Endodermal cell (in vitro differentiated cells): ENCODE measurements around the gene ARHGAP33. TPM values are rescaled to one million over a fixed set of nuclear protein-coding genes. Genes with fewer than 3 reads are reported as not detected.

Experiments used
- DNase-seq: peaks from one replicate; pipeline ENCODE4 v3.0.0-alpha.2; 2017
- H3K27ac ChIP-seq: 2 replicates; pipeline ENCODE4 v1.5.1; 2013; ENCODE audit warnings: mild to moderate bottlenecking, low read depth, low read length, moderate library complexity
- H3K27me3 ChIP-seq: 2 replicates; pipeline ENCODE4 v1.6.1; 2013; ENCODE audit warnings: mild to moderate bottlenecking, low read length, moderate library complexity; ENCODE audit not compliant: insufficient read depth, control insufficient read depth, poor library complexity, severe bottlenecking
- H3K36me3 ChIP-seq: 2 replicates; pipeline ENCODE4 v1.7.0; 2013; ENCODE audit warnings: mild to moderate bottlenecking, low read length, moderate library complexity; ENCODE audit not compliant: control insufficient read depth, insufficient read depth
- H3K4me1 ChIP-seq: one replicate; pipeline ENCODE4 v1.7.0; 2013; ENCODE audit warnings: low read length; ENCODE audit not compliant: control insufficient read depth, insufficient read depth
- H3K4me3 ChIP-seq: 2 replicates; pipeline ENCODE4 v1.5.1; 2013; ENCODE audit warnings: mild to moderate bottlenecking, low read length, moderate library complexity
- H3K9ac ChIP-seq: 2 replicates; pipeline ENCODE4 v1.6.1; 2013; ENCODE audit warnings: mild to moderate bottlenecking, low read length, moderate library complexity; ENCODE audit not compliant: poor library complexity, severe bottlenecking; ENCODE audit errors: extremely low read depth
- H3K9me3 ChIP-seq: 2 replicates; pipeline ENCODE4 v1.6.1; 2013; ENCODE audit warnings: mild to moderate bottlenecking, low read length, moderate library complexity; ENCODE audit not compliant: control insufficient read depth
- H3K27ac Mint-ChIP-seq: 2 replicates; pipeline ENCODE4 v1.8.0; 2020; ENCODE audit warnings: mixed read lengths
- H3K27me3 Mint-ChIP-seq: 2 replicates; pipeline ENCODE4 v1.8.0; 2021; ENCODE audit warnings: mild to moderate bottlenecking, mixed read lengths; ENCODE audit not compliant: insufficient read depth
- H3K36me3 Mint-ChIP-seq: 2 replicates; pipeline ENCODE4 v1.8.0; 2020; ENCODE audit warnings: low read depth, mixed read lengths
- H3K4me1 Mint-ChIP-seq: 2 replicates; pipeline ENCODE4 v1.8.0; 2020; ENCODE audit warnings: mixed read lengths
- H3K4me3 Mint-ChIP-seq: 2 replicates; pipeline ENCODE4 v1.8.0; 2020; ENCODE audit warnings: mild to moderate bottlenecking, moderate library complexity, mixed read lengths
- H3K9me3 Mint-ChIP-seq: 2 replicates; pipeline ENCODE4 v1.8.0; 2020; ENCODE audit warnings: mild to moderate bottlenecking, mixed read lengths
- WGBS, 2 experiments: methylation state at CpG; one replicate each; pipeline versions ENCODE4 v1.1.5 to v1.1.7; 2013; ENCODE audit warnings: missing lambda C conversion rate in 2 of 2, mixed read lengths in 1 of 2; ENCODE audit not compliant: insufficient coverage in 1 of 2, insufficient read length in 1 of 2; 5-methylcytosine and 5-hydroxymethylcytosine counted together
- total RNA-seq, 2 donors: library from RNA; stranded (reverse); fragmentation: NEBNext Ultra II Directional in 1 of 2; extraction: Animal tissue kit (Norgen Biotek cat#: 25700) in 1 of 2; gene quantifications; 2 replicates in 1 of 2; 3 replicates in 1 of 2; pipeline ENCODE4 v1.2.1, GENCODE V29; 2021
- TF ChIP-seq, protein P1 (sequence below): fragments of 200-600 bp; sonication (generic); conservative IDR thresholded peaks from 2 replicates; pipeline ENCODE4 v1.5.0; 2021; ENCODE audit warnings: antibody characterized with exemption, mild to moderate bottlenecking

Gene ARHGAP33
- total RNA-seq, 2 donors from 2014 or later, result 12.7 to 15.0 TPM

DNA sequence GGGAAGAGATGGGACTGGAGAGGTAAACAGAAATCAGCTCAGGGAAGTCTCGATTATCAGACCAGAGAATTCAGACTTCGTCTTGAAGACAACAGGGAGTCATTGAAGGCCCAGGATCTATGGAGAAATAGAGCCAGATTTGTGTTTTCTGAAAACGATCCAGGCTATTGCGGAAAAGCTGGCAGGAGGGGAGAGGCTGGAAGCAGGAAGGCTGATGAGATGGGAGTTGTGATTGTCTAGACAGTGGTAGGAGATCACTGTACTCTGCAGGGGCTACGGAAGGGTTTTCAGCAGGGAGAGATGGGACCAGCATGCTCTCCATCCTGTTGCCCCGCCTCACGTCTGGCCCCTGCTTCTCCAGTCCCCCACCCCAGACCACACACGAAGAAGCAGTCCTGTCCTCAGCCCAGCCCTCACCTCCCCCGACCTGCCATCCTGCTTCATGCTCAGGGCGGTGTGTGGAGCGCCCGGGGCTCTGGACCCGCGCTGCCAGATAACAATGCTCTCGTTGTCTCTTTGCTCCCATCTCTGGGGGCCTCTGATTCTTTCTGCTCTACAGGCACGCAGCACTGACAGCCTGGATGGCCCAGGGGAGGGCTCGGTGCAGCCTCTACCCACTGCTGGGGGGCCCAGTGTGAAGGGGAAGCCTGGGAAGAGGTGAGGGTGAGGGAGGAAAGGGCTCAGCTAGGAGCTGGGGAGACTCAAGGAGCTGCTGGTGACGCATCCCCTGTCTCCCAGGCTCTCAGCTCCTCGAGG lies 1.9 kb downstream of the ARHGAP33 start:
- Histone ChIP-seq H3K4me1 (peaks cover 3% of the 10 kb centered on the region), H3K4me3 (no peak overlapping the region), H3K9me3 (no peaks in the 10 kb centered on the region), H3K27me3 (peaks cover 11% of the 10 kb centered on the region), H3K27ac (no peak overlapping the region), H3K36me3 (no peaks in the 10 kb centered on the region), H3K9ac (no peak overlapping the region)
- WGBS, 2 experiments, result 46 to 52% methylated on average over 16 to 19 of the region's 19 CpGs
- TF ChIP-seq, protein P1, sequence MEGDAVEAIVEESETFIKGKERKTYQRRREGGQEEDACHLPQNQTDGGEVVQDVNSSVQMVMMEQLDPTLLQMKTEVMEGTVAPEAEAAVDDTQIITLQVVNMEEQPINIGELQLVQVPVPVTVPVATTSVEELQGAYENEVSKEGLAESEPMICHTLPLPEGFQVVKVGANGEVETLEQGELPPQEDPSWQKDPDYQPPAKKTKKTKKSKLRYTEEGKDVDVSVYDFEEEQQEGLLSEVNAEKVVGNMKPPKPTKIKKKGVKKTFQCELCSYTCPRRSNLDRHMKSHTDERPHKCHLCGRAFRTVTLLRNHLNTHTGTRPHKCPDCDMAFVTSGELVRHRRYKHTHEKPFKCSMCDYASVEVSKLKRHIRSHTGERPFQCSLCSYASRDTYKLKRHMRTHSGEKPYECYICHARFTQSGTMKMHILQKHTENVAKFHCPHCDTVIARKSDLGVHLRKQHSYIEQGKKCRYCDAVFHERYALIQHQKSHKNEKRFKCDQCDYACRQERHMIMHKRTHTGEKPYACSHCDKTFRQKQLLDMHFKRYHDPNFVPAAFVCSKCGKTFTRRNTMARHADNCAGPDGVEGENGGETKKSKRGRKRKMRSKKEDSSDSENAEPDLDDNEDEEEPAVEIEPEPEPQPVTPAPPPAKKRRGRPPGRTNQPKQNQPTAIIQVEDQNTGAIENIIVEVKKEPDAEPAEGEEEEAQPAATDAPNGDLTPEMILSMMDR, result no peak
- Mint-ChIP-seq H3K36me3 (no peaks in the 10 kb centered on the region), H3K27ac (no peak overlapping the region), H3K9me3 (no peaks in the 10 kb centered on the region), H3K4me3 (peak overlapping the region; percentile 6), H3K27me3 (peaks cover 39% of the 10 kb centered on the region), H3K4me1 (peaks cover 15% of the 10 kb centered on the region)
- peak; percentile 75 for DNase-seq

DNA sequence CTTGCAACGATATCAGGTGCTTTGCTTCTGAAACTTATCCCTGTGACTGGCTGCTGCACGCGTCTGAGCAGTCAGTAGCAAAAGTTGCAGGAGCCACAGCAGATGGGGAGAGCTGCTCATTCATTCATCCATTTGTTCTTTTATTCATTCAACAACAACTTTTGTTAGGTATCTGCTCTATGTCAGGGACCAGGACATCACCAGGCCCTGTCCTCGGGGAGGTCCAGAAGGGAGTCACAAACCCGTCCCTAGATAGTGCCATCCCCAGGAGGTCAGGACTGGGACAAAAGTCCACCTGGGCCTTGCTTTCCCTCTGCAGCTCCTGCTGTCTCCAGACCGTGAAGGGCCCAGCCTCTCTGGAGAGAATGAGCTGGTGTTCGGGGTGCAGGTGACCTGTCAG lies 2.6 kb downstream of the ARHGAP33 start:
- no peaks in the 10 kb centered on the region for H3K9me3 Mint-ChIP-seq
- H3K27me3 ChIP-seq, result peaks cover 11% of the 10 kb centered on the region

DNA sequence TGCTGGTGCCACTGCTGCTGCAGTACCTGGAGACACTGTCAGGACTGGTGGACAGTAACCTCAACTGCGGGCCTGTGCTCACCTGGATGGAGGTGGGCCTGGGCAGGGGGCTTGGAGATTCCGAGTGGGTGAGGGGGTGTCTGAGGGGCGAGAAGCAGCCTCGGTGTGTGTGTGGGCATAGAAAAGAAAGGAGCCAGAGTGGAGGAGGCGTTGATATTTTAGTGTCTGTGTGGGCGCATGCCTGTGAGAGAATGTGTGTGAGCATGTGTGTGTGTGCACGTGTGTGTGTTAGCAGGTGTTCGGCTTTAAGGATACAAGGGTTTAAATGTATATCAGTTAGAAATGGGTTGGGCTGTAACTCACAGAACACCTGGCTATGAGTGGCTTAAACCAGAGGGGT lies 3.7 kb downstream of the ARHGAP33 start:
- Mint-ChIP-seq H3K4me1 (peaks cover 20% of the 10 kb centered on the region), H3K9me3 (no peaks in the 10 kb centered on the region), H3K36me3 (no peaks in the 10 kb centered on the region), H3K27ac (no peak overlapping the region), H3K4me3 (no peak overlapping the region), H3K27me3 (peaks cover 32% of the 10 kb centered on the region)
- H3K9me3 ChIP-seq, result no peaks in the 10 kb centered on the region
- no peak overlapping the region for H3K27ac ChIP-seq
- no peaks in the 10 kb centered on the region for H3K36me3 ChIP-seq
- TF ChIP-seq, protein P1, result no peak
- H3K9ac ChIP-seq, result no peak overlapping the region
- H3K4me1 ChIP-seq, result peaks cover 3% of the 10 kb centered on the region
- WGBS, 2 experiments, result 94% methylated on average over 5 to 8 of the region's 8 CpGs
- H3K4me3 ChIP-seq, result no peak overlapping the region
- DNase-seq, result no peak
- H3K27me3 ChIP-seq, result peaks cover 11% of the 10 kb centered on the region

More for the DNA sequence above, 2.6 kb downstream of the ARHGAP33 start:
- peaks cover 3% of the 10 kb centered on the region for H3K4me1 ChIP-seq
- Mint-ChIP-seq H3K4me1 (peaks cover 15% of the 10 kb centered on the region), H3K4me3 (no peak overlapping the region), H3K27me3 (peaks cover 34% of the 10 kb centered on the region), H3K36me3 (no peaks in the 10 kb centered on the region), H3K27ac (no peak overlapping the region)
- H3K27ac ChIP-seq, result no peak overlapping the region
- H3K36me3 ChIP-seq, result no peaks in the 10 kb centered on the region
- no peak overlapping the region for H3K9ac ChIP-seq
- no peaks in the 10 kb centered on the region for H3K9me3 ChIP-seq
- no peak overlapping the region for H3K4me3 ChIP-seq
- no peak for DNase-seq
- 90 to 96% methylated on average over 5 to 7 of the region's 7 CpGs for WGBS, 2 experiments
- TF ChIP-seq, protein P1, result no peak
